Measurements from ENCODE around the gene QRICH1.

DNA sequence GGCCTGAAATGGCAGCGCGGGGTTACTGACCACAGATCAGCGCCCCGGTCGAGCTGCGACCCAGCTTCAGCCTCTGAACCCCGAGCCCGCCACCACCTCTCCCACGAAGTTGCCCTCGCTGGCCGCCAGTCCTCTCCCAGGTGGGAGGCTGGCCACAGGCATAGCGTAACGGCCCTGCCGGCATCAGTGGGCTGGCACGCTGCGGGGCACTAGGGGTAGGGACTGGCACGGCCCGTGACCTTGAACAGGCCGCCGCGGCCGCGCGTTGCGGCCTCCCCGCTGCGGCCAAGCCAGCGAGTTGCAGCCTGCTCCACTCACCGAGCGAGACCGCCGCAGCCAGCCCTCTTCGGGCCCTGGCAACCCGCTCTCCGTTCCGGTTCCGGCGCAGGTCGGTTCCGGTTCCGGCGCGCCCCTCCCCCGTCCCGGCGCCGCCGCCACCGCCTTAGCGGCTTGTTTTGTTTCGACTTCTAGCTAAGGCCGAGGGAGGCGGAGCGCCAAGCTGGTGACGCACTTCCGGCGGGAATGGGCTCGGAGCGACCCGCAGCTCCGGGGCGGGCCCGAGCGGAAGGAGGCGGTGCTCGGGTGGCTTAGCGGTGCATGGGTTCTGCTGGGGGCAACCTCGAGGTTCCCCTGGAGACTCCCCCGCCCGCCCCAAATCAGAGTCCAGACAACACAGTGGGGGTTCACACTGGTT is 26.7 kb upstream of the QRICH1 start, which contains the start of gene USP19:
- TF ChIP-seq, protein P1, sequence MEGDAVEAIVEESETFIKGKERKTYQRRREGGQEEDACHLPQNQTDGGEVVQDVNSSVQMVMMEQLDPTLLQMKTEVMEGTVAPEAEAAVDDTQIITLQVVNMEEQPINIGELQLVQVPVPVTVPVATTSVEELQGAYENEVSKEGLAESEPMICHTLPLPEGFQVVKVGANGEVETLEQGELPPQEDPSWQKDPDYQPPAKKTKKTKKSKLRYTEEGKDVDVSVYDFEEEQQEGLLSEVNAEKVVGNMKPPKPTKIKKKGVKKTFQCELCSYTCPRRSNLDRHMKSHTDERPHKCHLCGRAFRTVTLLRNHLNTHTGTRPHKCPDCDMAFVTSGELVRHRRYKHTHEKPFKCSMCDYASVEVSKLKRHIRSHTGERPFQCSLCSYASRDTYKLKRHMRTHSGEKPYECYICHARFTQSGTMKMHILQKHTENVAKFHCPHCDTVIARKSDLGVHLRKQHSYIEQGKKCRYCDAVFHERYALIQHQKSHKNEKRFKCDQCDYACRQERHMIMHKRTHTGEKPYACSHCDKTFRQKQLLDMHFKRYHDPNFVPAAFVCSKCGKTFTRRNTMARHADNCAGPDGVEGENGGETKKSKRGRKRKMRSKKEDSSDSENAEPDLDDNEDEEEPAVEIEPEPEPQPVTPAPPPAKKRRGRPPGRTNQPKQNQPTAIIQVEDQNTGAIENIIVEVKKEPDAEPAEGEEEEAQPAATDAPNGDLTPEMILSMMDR (IDR thresholded peaks at IDR 0.05) = no peak
- no peak for TF ChIP-seq SMC3 (IDR thresholded peaks at IDR 0.05; ENCODE audit: low read depth, low read length)
- TF ChIP-seq GATA2 (CRISPR knock-in tag; IDR thresholded peaks at IDR 0.05) = no peak

All from SK-N-SH (cell line).